ENCODE results near the gene INSYN1.

Gene INSYN1

DNA sequence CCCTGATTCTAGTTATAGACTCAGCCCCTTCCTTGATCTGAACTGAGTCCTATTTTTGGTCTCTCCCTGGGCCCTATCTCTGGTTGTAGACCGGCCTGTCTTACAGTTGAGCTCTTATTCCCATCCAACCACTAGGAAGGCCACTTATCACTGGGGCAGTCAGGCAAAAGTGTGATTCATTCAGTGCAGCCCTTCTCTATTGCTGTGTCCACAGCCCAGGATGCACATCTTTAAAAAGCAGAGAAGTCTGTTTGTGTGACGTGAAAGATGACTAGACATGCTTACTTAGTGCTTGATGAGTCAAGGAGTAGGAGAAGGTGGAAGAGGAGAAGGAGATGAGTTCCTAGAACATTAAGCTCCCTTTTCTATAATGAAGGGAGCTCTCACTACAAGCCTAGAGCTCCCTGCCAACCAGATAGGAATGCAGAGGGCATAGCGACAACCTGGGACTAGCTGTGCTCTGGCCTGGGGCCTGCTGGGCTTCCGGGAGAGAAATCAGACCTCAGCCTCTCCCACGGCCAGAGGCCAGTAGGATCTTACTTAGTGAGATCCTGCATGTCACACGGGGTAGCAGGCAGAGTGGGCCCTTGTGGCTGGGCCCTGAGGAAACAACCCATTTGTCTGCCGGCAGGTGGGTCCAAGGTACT lies 25.7 kb downstream of the INSYN1 start:
- H3K9me3 Mint-ChIP-seq = no peaks in the 10 kb centered on the region
- peaks cover 8% of the 10 kb centered on the region for H3K4me1 Mint-ChIP-seq
- H3K36me3 Mint-ChIP-seq (ENCODE audit: low read depth) = no peaks in the 10 kb centered on the region
- H3K27me3 Mint-ChIP-seq (ENCODE audit: low read depth) = peaks cover 21% of the 10 kb centered on the region
- H3K4me3 Mint-ChIP-seq = no peak overlapping the region
- no peak overlapping the region for H3K27ac Mint-ChIP-seq
- TF ChIP-seq, protein P1, sequence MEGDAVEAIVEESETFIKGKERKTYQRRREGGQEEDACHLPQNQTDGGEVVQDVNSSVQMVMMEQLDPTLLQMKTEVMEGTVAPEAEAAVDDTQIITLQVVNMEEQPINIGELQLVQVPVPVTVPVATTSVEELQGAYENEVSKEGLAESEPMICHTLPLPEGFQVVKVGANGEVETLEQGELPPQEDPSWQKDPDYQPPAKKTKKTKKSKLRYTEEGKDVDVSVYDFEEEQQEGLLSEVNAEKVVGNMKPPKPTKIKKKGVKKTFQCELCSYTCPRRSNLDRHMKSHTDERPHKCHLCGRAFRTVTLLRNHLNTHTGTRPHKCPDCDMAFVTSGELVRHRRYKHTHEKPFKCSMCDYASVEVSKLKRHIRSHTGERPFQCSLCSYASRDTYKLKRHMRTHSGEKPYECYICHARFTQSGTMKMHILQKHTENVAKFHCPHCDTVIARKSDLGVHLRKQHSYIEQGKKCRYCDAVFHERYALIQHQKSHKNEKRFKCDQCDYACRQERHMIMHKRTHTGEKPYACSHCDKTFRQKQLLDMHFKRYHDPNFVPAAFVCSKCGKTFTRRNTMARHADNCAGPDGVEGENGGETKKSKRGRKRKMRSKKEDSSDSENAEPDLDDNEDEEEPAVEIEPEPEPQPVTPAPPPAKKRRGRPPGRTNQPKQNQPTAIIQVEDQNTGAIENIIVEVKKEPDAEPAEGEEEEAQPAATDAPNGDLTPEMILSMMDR (IDR thresholded peaks at IDR 0.05; ENCODE audit: unreplicated experiment in 3 of 3) = no peak

DNA sequence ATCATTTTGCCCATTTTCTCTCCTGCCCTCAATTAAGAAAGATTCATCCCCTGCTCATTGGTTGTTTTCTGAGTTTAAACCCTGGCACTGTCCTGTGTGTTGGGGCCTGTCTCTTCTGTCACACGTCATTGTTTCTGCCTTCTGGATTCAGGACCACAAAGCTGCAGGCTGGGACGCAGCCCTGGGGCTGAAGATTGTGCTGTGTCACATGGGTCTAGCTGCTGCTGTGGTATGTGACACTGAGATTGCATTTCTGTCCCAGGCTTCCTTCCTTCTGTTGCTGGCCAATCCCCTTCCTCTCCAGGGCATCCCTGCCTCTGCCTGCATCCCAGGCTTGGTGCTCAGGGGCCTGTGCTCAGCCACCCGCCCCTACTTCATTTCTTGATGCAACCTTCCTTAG lies 28.9 kb downstream of the INSYN1 start:
- Mint-ChIP-seq H3K4me1 (peaks cover 8% of the 10 kb centered on the region), H3K36me3 (ENCODE audit: low read depth) (no peaks in the 10 kb centered on the region), H3K27ac (peak overlapping the region in 1 of 3 experiments; percentile 7), H3K4me3 (no peak overlapping the region), H3K27me3 (ENCODE audit: low read depth) (peaks cover 7% of the 10 kb centered on the region), H3K9me3 (no peaks in the 10 kb centered on the region)
- TF ChIP-seq, protein P1 (IDR thresholded peaks at IDR 0.05; ENCODE audit: unreplicated experiment in 3 of 3) = no peak

DNA sequence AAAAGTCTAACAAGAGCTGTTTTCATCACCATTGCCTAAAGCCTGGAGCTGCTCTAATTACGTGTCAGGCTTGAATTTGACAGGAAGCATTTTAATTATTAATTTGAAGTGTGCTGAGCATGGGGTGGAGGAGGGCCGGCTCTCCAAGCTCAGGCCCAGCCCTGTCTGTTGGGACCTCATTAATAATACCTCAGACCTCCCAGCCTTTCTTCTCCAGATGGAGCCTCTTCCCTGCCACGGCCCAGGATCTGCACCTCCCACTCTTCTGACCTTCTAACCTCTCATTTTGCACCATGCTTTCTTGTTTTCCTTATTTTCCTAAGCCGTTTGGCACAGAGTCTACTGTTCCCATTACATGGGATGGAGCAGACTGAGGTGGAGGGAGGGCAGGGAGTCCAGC lies 30.0 kb downstream of the INSYN1 start:
- Mint-ChIP-seq H3K27me3 (ENCODE audit: low read depth) (peaks cover 7% of the 10 kb centered on the region), H3K27ac (no peak overlapping the region), H3K4me3 (no peak overlapping the region), H3K9me3 (no peaks in the 10 kb centered on the region), H3K4me1 (peaks cover 8% of the 10 kb centered on the region), H3K36me3 (ENCODE audit: low read depth) (no peaks in the 10 kb centered on the region)
- TF ChIP-seq, protein P1 (IDR thresholded peaks at IDR 0.05; ENCODE audit: unreplicated experiment in 3 of 3) = no peak

DNA sequence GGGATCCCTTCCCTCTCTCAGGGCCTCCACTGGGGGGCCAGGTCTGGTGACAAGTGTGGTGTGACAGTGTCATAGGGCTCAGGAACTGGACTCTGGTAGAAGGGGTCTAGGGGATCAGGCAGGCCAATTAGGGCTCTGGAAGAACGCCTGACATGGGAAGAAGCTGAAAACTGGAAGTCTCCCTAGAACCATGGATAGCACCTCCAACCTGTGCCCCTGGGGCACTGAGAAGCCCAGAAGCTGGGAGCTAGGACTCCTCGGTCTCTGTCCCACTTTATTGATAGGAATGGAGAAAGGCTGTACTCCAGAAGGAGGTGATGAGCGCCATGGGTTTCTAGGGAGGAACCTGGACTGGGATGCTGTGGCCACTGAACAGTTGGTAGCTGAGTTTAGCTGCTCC lies 30.7 kb downstream of the INSYN1 start:
- Mint-ChIP-seq H3K27ac (no peak overlapping the region), H3K4me1 (peaks cover 8% of the 10 kb centered on the region), H3K4me3 (no peak overlapping the region)

DNA sequence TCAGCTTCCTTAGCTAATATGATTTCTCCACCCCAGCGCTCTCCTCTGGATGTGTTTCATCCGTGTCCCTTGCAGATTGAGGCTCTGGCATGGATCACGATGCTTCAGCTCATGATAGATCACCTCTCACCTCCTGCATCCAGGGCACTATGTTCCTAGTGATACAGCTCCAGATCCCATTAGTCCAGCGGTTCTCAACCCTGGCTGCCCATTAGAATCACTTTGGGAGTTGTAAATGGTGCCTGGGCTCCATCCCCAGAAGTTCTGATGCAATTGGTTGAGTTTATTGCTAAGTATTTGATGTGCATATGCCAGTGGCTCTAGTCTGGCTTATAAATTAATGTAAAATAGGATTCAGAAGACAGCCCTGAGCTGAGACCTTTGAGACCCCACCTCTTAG lies 34.5 kb downstream of the INSYN1 start:
- TF ChIP-seq, protein P1 (IDR thresholded peaks at IDR 0.05; ENCODE audit: unreplicated experiment in 3 of 3) = no peak
- Mint-ChIP-seq H3K9me3 (no peaks in the 10 kb centered on the region), H3K27ac (no peak overlapping the region), H3K27me3 (ENCODE audit: low read depth) (peaks cover 3% of the 10 kb centered on the region), H3K4me1 (peaks cover 8% of the 10 kb centered on the region), H3K36me3 (ENCODE audit: low read depth) (peaks cover 8% of the 10 kb centered on the region), H3K4me3 (no peak overlapping the region)

More for the DNA sequence above, 30.7 kb downstream of the INSYN1 start:
- Mint-ChIP-seq H3K27me3 (ENCODE audit: low read depth) (peaks cover 7% of the 10 kb centered on the region), H3K36me3 (ENCODE audit: low read depth) (no peaks in the 10 kb centered on the region), H3K9me3 (no peaks in the 10 kb centered on the region)
- TF ChIP-seq, protein P1 (IDR thresholded peaks at IDR 0.05; ENCODE audit: unreplicated experiment in 3 of 3) = no peak

DNA sequence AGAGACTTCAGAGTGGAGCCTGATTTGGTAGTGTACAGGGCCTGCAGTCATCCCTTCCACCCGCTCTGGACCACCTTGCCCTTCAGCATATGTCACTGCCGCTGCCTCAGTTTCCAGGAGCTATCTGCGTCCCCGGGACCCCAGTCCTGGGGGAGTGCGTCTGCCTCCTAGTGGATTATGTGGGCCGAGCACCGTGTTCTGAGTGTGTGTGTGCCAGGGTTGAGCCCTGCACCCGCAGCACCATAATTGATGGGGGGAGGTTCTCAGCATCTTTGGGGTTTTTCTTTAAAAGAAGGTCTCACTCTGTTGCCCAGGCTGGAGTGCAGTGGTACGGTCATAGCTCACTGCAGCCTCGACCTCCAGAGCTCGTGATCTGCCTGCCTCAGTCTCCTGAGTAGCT lies 35.3 kb downstream of the INSYN1 start:
- no peak overlapping the region for H3K27ac Mint-ChIP-seq
- peaks cover under 1% of the 10 kb centered on the region for H3K4me1 Mint-ChIP-seq
- peaks cover under 1% of the 10 kb centered on the region for H3K27me3 Mint-ChIP-seq (ENCODE audit: low read depth)

More for the DNA sequence above, 35.3 kb downstream of the INSYN1 start:
- H3K9me3 Mint-ChIP-seq = no peaks in the 10 kb centered on the region
- H3K36me3 Mint-ChIP-seq (ENCODE audit: low read depth) = peaks cover 17% of the 10 kb centered on the region
- TF ChIP-seq, protein P1 (IDR thresholded peaks at IDR 0.05; ENCODE audit: unreplicated experiment in 3 of 3) = no peak
- H3K4me3 Mint-ChIP-seq = no peak overlapping the region

All from nephron (organoid).